OCI-LY7 (cell line): Measurements from ENCODE around the gene ICOS.

ENCODE experiments used
- EZH2phosphoT487 ChIP-seq: fragments of 200-600 bp; sonication (generic); IDR thresholded peaks from 2 replicates; pipeline ENCODE4 v1.6.1; 2018; ENCODE audit warnings: low read depth, borderline replicate concordance, mild to moderate bottlenecking, mixed run types, antibody characterized with exemption, low read length, moderate library complexity, mixed read lengths
- TF ChIP-seq, protein P1 (sequence below): fragments of 200-600 bp; sonication (generic); conservative IDR thresholded peaks from 2 replicates; pipeline ENCODE4 v1.5.1; 2014; ENCODE audit warnings: mild to moderate bottlenecking, antibody characterized with exemption, low read length, moderate library complexity, mixed read lengths

DNA sequence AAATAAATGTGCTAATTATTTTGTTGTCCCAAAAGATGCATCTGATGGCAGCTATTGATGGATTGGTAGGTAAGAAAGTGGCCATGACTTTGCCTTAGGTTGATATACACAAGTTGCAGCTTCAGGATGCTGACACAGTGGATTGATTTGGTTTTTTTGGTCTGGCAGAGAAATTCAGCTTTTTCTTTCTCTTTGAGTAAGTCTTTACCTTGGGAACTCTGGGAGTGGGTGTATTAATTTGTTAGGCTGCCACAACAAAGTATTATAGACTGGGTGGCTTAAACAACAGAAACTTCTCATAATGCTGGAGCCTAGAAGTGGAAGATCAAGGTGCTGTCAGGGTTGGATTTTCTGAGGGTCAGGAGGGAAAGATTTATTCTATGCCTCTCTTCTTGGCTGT is 19.8 kb upstream of the ICOS start:
- TF ChIP-seq, protein P1, sequence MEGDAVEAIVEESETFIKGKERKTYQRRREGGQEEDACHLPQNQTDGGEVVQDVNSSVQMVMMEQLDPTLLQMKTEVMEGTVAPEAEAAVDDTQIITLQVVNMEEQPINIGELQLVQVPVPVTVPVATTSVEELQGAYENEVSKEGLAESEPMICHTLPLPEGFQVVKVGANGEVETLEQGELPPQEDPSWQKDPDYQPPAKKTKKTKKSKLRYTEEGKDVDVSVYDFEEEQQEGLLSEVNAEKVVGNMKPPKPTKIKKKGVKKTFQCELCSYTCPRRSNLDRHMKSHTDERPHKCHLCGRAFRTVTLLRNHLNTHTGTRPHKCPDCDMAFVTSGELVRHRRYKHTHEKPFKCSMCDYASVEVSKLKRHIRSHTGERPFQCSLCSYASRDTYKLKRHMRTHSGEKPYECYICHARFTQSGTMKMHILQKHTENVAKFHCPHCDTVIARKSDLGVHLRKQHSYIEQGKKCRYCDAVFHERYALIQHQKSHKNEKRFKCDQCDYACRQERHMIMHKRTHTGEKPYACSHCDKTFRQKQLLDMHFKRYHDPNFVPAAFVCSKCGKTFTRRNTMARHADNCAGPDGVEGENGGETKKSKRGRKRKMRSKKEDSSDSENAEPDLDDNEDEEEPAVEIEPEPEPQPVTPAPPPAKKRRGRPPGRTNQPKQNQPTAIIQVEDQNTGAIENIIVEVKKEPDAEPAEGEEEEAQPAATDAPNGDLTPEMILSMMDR = no peak
- TF ChIP-seq EZH2phosphoT487 = no peak
